ENCODE measurements around the gene LRFN4. TPM values are rescaled to one million over a fixed set of nuclear protein-coding genes. Genes with fewer than 3 reads are reported as not detected.
A peak's percentile ranks its signal among the peaks of the same experiment; 100 is the strongest.

Gene LRFN4
- total RNA-seq, 3 donors from 2014 or later = 26.7 to 39.9 (median 28.8) TPM

- ATAC-seq = peak; percentile 96
- Mint-ChIP-seq H3K4me1 (ENCODE audit: low read depth) (peaks cover 8% of the 10 kb centered on the region), H3K36me3 (ENCODE audit: insufficient read depth) (no peaks in the 10 kb centered on the region), H3K9me3 (no peaks in the 10 kb centered on the region), H3K27me3 (ENCODE audit: low read depth) (no peaks in the 10 kb centered on the region), H3K4me3 (no peak overlapping the region)
- DNase-seq = peak; percentile 74
These were observed 12.1 kb downstream of the LRFN4 start for GRCh38 chr11:66868726-66869566.

GRCh38 chr11:66869567-66869870 is 12.7 kb downstream of the LRFN4 start:
- H3K27me3 Mint-ChIP-seq (ENCODE audit: low read depth) = no peaks in the 10 kb centered on the region
- H3K9me3 Mint-ChIP-seq = no peaks in the 10 kb centered on the region
- no peaks in the 10 kb centered on the region for H3K36me3 Mint-ChIP-seq (ENCODE audit: insufficient read depth)
- ATAC-seq = no peak
- DNase-seq = no peak
- peaks cover 8% of the 10 kb centered on the region for H3K4me1 Mint-ChIP-seq (ENCODE audit: low read depth)
- H3K4me3 Mint-ChIP-seq = no peak overlapping the region

GRCh38 chr11:66870131-66870530 is 13.3 kb downstream of the LRFN4 start:
- no peak overlapping the region for H3K4me3 Mint-ChIP-seq

GRCh38 chr11:66870616-66871520 is 14.0 kb downstream of the LRFN4 start:
- Mint-ChIP-seq H3K36me3 (ENCODE audit: insufficient read depth) (no peaks in the 10 kb centered on the region), H3K4me3 (no peak overlapping the region), H3K9me3 (no peaks in the 10 kb centered on the region), H3K27me3 (ENCODE audit: low read depth) (no peaks in the 10 kb centered on the region), H3K4me1 (ENCODE audit: low read depth) (peaks cover 8% of the 10 kb centered on the region)
- no peak for DNase-seq
- no peak for ATAC-seq

More at GRCh38 chr11:66870131-66870530, 13.3 kb downstream of the LRFN4 start:
- Mint-ChIP-seq H3K27me3 (ENCODE audit: low read depth) (no peaks in the 10 kb centered on the region), H3K9me3 (no peaks in the 10 kb centered on the region), H3K36me3 (ENCODE audit: insufficient read depth) (no peaks in the 10 kb centered on the region), H3K4me1 (ENCODE audit: low read depth) (peaks cover 8% of the 10 kb centered on the region)
- no peak for ATAC-seq
- no peak for DNase-seq

DNA sequence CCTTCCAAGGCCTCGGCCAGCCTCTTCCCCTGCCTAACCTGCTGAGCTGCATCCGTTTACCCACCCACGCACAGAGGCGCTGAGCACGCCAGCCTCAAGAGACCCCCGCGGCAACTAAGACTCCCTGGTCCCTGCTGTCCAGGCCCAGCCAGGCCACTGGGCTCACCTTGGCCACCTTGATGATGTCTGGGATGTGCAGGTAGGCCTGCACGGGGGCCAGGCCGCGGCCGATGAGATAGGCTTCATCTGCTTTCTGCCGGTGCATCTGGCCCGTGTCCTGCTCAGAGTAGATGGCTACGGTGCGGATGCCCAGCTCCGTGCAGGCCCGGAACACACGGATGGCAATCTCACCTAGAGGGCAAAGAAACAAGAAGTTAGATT is 14.6 kb downstream of the LRFN4 start:
- Mint-ChIP-seq H3K36me3 (ENCODE audit: insufficient read depth) (no peaks in the 10 kb centered on the region), H3K4me1 (ENCODE audit: low read depth) (peaks cover 8% of the 10 kb centered on the region), H3K4me3 (no peak overlapping the region), H3K9me3 (no peaks in the 10 kb centered on the region), H3K27me3 (ENCODE audit: low read depth) (no peaks in the 10 kb centered on the region)
- DNase-seq (no peak), ATAC-seq (no peak)

DNA sequence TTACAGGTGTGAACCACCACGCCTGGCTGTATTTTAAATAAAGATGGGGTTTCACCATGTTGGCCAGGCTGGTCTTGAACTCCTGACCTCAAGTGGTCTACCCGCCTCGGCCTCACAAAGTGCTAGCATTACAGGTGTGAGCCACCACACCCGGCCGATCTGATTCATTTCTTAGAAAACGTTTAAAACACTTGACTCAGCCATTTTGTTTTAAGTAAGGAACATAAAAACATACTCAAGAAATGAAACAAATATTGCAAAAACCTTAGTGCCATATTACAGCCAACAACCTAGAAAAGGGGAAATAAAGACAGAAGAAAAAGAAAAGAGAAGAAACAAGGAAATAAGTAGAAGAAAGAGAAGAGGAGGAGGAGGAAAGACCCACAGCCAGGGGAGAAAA is 17.4 kb downstream of the LRFN4 start:
- DNase-seq = no peak
- Mint-ChIP-seq H3K4me3 (no peak overlapping the region), H3K9me3 (no peaks in the 10 kb centered on the region), H3K4me1 (ENCODE audit: low read depth) (peaks cover 2% of the 10 kb centered on the region), H3K36me3 (ENCODE audit: insufficient read depth) (no peaks in the 10 kb centered on the region), H3K27me3 (ENCODE audit: low read depth) (no peaks in the 10 kb centered on the region)
- ATAC-seq = no peak

GRCh38 chr11:66875378-66875777 is 18.5 kb downstream of the LRFN4 start:
- Mint-ChIP-seq H3K36me3 (ENCODE audit: insufficient read depth) (no peaks in the 10 kb centered on the region), H3K4me3 (no peak overlapping the region), H3K4me1 (ENCODE audit: low read depth) (peaks cover 3% of the 10 kb centered on the region), H3K9me3 (no peaks in the 10 kb centered on the region), H3K27me3 (ENCODE audit: low read depth) (no peaks in the 10 kb centered on the region)
- ATAC-seq (no peak), DNase-seq (no peak)

DNA sequence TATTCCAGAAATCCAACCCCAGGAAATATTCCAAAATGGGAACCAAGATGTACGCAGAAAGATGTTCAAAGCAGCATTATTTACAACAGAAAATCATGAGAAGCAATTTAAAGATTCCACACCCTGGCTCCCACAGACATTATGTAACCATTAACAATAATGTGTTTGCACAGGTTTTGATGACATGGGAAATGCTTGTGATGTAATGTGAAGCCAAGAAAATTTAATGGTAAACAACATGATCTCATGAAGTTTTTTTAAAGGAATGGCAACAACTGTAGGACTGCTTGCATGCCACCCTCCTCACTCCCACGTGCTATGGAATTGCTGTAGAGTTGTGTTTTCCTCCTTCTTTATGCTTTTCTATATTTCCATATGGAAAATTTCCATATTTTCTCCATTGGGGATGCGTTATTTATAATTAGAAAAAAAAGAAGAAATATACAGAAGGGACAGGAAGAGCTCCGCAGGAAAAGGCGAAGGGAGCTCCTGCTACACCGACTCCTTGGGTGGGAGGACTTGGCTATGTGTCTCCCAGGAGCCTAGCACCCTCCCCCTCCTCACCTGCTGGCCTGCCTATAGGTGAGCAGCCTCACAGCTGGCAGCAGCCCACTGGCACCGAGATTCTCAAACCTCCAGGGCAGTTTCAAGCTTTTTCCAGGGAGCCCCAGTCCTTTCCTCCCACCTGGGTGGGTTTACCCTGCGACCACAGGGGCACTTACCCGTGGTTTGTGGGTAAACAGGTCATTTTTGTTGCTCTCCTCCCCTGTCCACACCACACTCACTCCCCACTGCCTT is 20.9 kb downstream of the LRFN4 start:
- Mint-ChIP-seq H3K4me1 (ENCODE audit: low read depth) (peaks cover 14% of the 10 kb centered on the region), H3K27me3 (ENCODE audit: low read depth) (no peaks in the 10 kb centered on the region), H3K9me3 (no peaks in the 10 kb centered on the region), H3K36me3 (ENCODE audit: insufficient read depth) (no peaks in the 10 kb centered on the region), H3K4me3 (no peak overlapping the region)
- no peak for DNase-seq
- ATAC-seq = no peak

GRCh38 chr11:66878474-66878873 is 21.6 kb downstream of the LRFN4 start:
- Mint-ChIP-seq H3K4me3 (no peak overlapping the region), H3K27me3 (ENCODE audit: low read depth) (no peaks in the 10 kb centered on the region), H3K4me1 (ENCODE audit: low read depth) (peaks cover 14% of the 10 kb centered on the region), H3K9me3 (no peaks in the 10 kb centered on the region), H3K36me3 (ENCODE audit: insufficient read depth) (no peaks in the 10 kb centered on the region)
- DNase-seq = no peak
- ATAC-seq = no peak

- Mint-ChIP-seq H3K4me3 (no peak overlapping the region), H3K27me3 (ENCODE audit: low read depth) (no peaks in the 10 kb centered on the region), H3K4me1 (ENCODE audit: low read depth) (peaks cover 14% of the 10 kb centered on the region), H3K9me3 (no peaks in the 10 kb centered on the region), H3K36me3 (ENCODE audit: insufficient read depth) (no peaks in the 10 kb centered on the region)
- DNase-seq (no peak), ATAC-seq (no peak)
These were observed 22.1 kb downstream of the LRFN4 start for GRCh38 chr11:66879000-66879399.

DNA sequence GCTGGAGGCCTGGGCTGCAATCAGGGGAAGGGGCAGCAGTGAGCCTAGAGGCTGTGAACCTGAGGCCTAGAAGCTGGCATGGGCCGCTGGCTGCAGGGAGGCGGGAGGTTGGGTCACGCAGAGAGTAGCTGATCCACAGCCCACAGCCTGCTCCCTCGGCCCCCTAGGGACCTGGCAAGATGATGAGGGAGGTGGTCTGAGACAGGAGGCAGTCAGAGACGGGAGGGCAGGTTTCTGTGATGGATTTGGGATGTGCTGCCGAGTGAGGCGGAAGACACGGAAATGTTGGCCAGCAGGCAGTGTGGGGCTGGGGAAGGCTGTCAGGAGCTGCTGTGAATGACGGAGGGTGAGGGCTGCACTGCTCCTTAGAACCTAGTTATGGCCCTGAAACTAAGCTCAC is 22.7 kb downstream of the LRFN4 start:
- DNase-seq (no peak), ATAC-seq (no peak)
- H3K4me3 Mint-ChIP-seq = no peak overlapping the region
- no peaks in the 10 kb centered on the region for H3K9me3 Mint-ChIP-seq
- H3K4me1 Mint-ChIP-seq (ENCODE audit: low read depth) = peaks cover 14% of the 10 kb centered on the region
- no peaks in the 10 kb centered on the region for H3K36me3 Mint-ChIP-seq (ENCODE audit: insufficient read depth)
- no peaks in the 10 kb centered on the region for H3K27me3 Mint-ChIP-seq (ENCODE audit: low read depth)

- Mint-ChIP-seq H3K9me3 (no peaks in the 10 kb centered on the region), H3K27me3 (ENCODE audit: low read depth) (no peaks in the 10 kb centered on the region), H3K4me1 (ENCODE audit: low read depth) (peaks cover 14% of the 10 kb centered on the region), H3K4me3 (no peak overlapping the region), H3K36me3 (ENCODE audit: insufficient read depth) (no peaks in the 10 kb centered on the region)
- DNase-seq (no peak), ATAC-seq (no peak)
These were observed 23.1 kb downstream of the LRFN4 start for GRCh38 chr11:66879999-66880398.

DNA sequence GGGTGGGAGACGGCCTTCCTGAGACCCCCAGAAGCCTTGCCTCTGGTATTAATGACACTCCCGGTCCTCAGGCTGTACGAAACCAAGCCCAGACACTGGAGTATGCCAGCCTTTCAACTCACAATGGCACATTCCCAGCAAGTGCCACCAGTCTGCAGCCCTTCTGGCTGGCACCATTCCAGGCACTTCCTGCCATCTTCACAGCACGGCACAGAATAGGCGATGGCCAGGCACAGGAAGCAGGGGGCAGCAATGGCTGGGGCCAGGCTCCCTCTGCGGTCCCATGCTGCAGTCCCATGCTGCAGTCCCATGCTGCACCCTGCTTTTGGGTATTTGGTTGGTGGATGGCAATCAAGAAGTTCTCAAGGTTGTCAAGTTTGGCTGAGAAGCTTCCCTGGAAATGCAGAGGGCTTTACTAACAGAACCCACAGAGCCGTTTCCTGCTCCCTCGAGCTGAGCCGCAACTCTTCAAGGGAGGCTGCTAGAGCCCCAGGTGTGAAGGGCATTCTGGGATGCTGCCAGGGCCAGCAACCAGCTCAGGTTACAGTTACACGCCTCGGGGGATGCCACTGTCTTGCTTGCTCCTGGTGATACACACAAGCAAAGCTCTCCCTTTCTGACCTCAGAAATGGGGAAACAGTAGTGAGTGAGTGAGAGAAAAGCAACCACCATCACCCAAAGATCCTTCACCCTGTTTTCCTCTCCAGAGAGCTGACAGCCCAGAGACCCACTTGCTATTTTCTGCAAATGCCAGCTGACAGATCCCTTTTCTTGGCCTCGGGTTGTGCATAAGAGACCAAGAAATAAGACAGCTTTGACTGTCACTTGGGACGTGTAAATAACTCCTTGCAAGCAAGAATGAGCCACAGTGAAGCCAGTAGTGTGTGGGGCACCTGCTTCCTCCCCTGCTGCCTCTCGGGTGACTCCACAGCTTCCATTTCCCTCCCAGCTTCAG is 23.9 kb downstream of the LRFN4 start:
- no peaks in the 10 kb centered on the region for H3K36me3 Mint-ChIP-seq (ENCODE audit: insufficient read depth)
- H3K27me3 Mint-ChIP-seq (ENCODE audit: low read depth) = no peaks in the 10 kb centered on the region
- DNase-seq (no peak), ATAC-seq (peak in 1 of 2 donors; percentile 49)
- H3K4me1 Mint-ChIP-seq (ENCODE audit: low read depth) = peaks cover 14% of the 10 kb centered on the region
- no peaks in the 10 kb centered on the region for H3K9me3 Mint-ChIP-seq
- no peak overlapping the region for H3K4me3 Mint-ChIP-seq
